ENCODE measurements around the gene CARD18. TPM values are rescaled to one million over a fixed set of nuclear protein-coding genes. Genes with fewer than 3 reads are reported as not detected.

CARD18 gene
- total RNA-seq, 2 donors from 2014 or later = not detected

- H3K9me3 ChIP-seq (ENCODE audit: control insufficient read depth, low read length) = no peaks in the 10 kb centered on the region
- H3K9ac ChIP-seq (ENCODE audit: extremely low read depth, low read length, poor library complexity, severe bottlenecking) = no peak overlapping the region
- DNase-seq = no peak
- Mint-ChIP-seq H3K4me3 (no peak overlapping the region), H3K27ac (no peak overlapping the region), H3K36me3 (ENCODE audit: low read depth) (no peaks in the 10 kb centered on the region), H3K4me1 (no peaks in the 10 kb centered on the region), H3K27me3 (ENCODE audit: insufficient read depth) (no peaks in the 10 kb centered on the region), H3K9me3 (no peaks in the 10 kb centered on the region)
- TF ChIP-seq, protein P1, sequence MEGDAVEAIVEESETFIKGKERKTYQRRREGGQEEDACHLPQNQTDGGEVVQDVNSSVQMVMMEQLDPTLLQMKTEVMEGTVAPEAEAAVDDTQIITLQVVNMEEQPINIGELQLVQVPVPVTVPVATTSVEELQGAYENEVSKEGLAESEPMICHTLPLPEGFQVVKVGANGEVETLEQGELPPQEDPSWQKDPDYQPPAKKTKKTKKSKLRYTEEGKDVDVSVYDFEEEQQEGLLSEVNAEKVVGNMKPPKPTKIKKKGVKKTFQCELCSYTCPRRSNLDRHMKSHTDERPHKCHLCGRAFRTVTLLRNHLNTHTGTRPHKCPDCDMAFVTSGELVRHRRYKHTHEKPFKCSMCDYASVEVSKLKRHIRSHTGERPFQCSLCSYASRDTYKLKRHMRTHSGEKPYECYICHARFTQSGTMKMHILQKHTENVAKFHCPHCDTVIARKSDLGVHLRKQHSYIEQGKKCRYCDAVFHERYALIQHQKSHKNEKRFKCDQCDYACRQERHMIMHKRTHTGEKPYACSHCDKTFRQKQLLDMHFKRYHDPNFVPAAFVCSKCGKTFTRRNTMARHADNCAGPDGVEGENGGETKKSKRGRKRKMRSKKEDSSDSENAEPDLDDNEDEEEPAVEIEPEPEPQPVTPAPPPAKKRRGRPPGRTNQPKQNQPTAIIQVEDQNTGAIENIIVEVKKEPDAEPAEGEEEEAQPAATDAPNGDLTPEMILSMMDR (conservative IDR thresholded peaks at IDR 0.05) = no peak
- no peaks in the 10 kb centered on the region for H3K36me3 ChIP-seq (ENCODE audit: control insufficient read depth, insufficient read depth, low read length)
- H3K27me3 ChIP-seq (ENCODE audit: control insufficient read depth, insufficient read depth, low read length, poor library complexity, severe bottlenecking) = no peaks in the 10 kb centered on the region
- no peak overlapping the region for H3K27ac ChIP-seq (ENCODE audit: low read depth, low read length)
- no peaks in the 10 kb centered on the region for H3K4me1 ChIP-seq (ENCODE audit: control insufficient read depth, insufficient read depth, low read length)
- H3K4me3 ChIP-seq (ENCODE audit: low read length) = no peak overlapping the region
Measured at GRCh38 chr11:105177658-105178057, 38.1 kb upstream of the CARD18 start.

GRCh38 chr11:105168457-105168856 lies 28.9 kb upstream of the CARD18 start:
- Mint-ChIP-seq H3K4me3 (no peak overlapping the region), H3K4me1 (no peaks in the 10 kb centered on the region), H3K27me3 (ENCODE audit: insufficient read depth) (no peaks in the 10 kb centered on the region), H3K27ac (no peak overlapping the region), H3K36me3 (ENCODE audit: low read depth) (no peaks in the 10 kb centered on the region), H3K9me3 (peaks cover 11% of the 10 kb centered on the region)
- Histone ChIP-seq H3K9me3 (ENCODE audit: control insufficient read depth, low read length) (peaks cover 5% of the 10 kb centered on the region), H3K4me3 (ENCODE audit: low read length) (no peak overlapping the region), H3K27ac (ENCODE audit: low read depth, low read length) (no peak overlapping the region), H3K27me3 (ENCODE audit: control insufficient read depth, insufficient read depth, low read length, poor library complexity, severe bottlenecking) (no peaks in the 10 kb centered on the region), H3K36me3 (ENCODE audit: control insufficient read depth, insufficient read depth, low read length) (no peaks in the 10 kb centered on the region), H3K4me1 (ENCODE audit: control insufficient read depth, insufficient read depth, low read length) (no peaks in the 10 kb centered on the region), H3K9ac (ENCODE audit: extremely low read depth, low read length, poor library complexity, severe bottlenecking) (no peak overlapping the region)
- DNase-seq = no peak
- TF ChIP-seq, protein P1 (conservative IDR thresholded peaks at IDR 0.05) = no peak

GRCh38 chr11:105167244-105167643 lies 27.7 kb upstream of the CARD18 start:
- Histone ChIP-seq H3K4me1 (ENCODE audit: control insufficient read depth, insufficient read depth, low read length) (no peaks in the 10 kb centered on the region), H3K9me3 (ENCODE audit: control insufficient read depth, low read length) (peaks cover 5% of the 10 kb centered on the region), H3K4me3 (ENCODE audit: low read length) (no peak overlapping the region), H3K27me3 (ENCODE audit: control insufficient read depth, insufficient read depth, low read length, poor library complexity, severe bottlenecking) (no peaks in the 10 kb centered on the region), H3K9ac (ENCODE audit: extremely low read depth, low read length, poor library complexity, severe bottlenecking) (no peak overlapping the region), H3K27ac (ENCODE audit: low read depth, low read length) (no peak overlapping the region), H3K36me3 (ENCODE audit: control insufficient read depth, insufficient read depth, low read length) (no peaks in the 10 kb centered on the region)
- H3K4me3 Mint-ChIP-seq = no peak overlapping the region
- DNase-seq = no peak
- H3K27ac Mint-ChIP-seq = no peak overlapping the region
- no peaks in the 10 kb centered on the region for H3K36me3 Mint-ChIP-seq (ENCODE audit: low read depth)
- no peaks in the 10 kb centered on the region for H3K27me3 Mint-ChIP-seq (ENCODE audit: insufficient read depth)
- 100% methylated on average over 1 of the region's 3 CpGs; no CpG with 5 or more reads in 1 of the 2 experiments for WGBS, 2 experiments (ENCODE audit: insufficient coverage in 1 of 2, insufficient read length in 1 of 2)
- H3K9me3 Mint-ChIP-seq = peaks cover 11% of the 10 kb centered on the region
- TF ChIP-seq, protein P1 (conservative IDR thresholded peaks at IDR 0.05) = no peak
- H3K4me1 Mint-ChIP-seq = no peaks in the 10 kb centered on the region
